Measurements from ENCODE around the gene GBX2. TPM values are rescaled to one million over a fixed set of nuclear protein-coding genes. Genes with fewer than 3 reads are reported as not detected.

The GBX2 gene
- total and polyA plus RNA-seq, 9 of the 15 experiments (the other 6 are each of a cell fraction or from before 2014, with no cell fraction given) = 0.03 to 0.53 (median 0.27) TPM; not detected in 1

GRCh38 chr2:236177967-236178889 is 10.0 kb upstream of the GBX2 start:
- POLR2A ChIA-PET = no interaction called here
- Histone ChIP-seq H3K9ac (ENCODE audit: insufficient read depth in 1 of 2, low read depth in 2 of 2, low read length in 2 of 2) (peak overlapping the region in 1 of 2 experiments; percentile 81; a peak in 2 of 4 replicates), H3K4me1 (replicated peaks in 1 of 2; ENCODE audit: control insufficient read depth in 2 of 2, insufficient read depth in 2 of 2, low read length in 2 of 2) (peaks cover 2 to 20% of the 10 kb centered on the region in 2 experiments; a peak in 4 of 5 replicates)
- TF ChIP-seq CTCF (IDR thresholded peaks at IDR 0.05 in 2 of 3, conservative IDR thresholded peaks at IDR 0.05 in 1 of 3; ENCODE audit: insufficient read depth in 2 of 3, low read depth in 1 of 3, low read length in 3 of 3) (peak; percentile 48 to 86 (median 71); a peak in 5 of 6 replicates), NFATC3 (IDR thresholded peaks at IDR 0.05) (no peak), RAD21 (CRISPR knock-in tag; conservative IDR thresholded peaks at IDR 0.05 in 1 of 2, IDR thresholded peaks at IDR 0.05 in 1 of 2) (peak in 1 of 2 experiments; percentile 43; a peak in 2 of 4 replicates), SETDB1 (IDR thresholded peaks at IDR 0.05; ENCODE audit: low read length) (no peak), ZFP91 (CRISPR knock-in tag; IDR thresholded peaks at IDR 0.05) (no peak), CBFB (CRISPR knock-in tag; IDR thresholded peaks at IDR 0.05) (no peak)
- TF ChIP-seq, protein P1, sequence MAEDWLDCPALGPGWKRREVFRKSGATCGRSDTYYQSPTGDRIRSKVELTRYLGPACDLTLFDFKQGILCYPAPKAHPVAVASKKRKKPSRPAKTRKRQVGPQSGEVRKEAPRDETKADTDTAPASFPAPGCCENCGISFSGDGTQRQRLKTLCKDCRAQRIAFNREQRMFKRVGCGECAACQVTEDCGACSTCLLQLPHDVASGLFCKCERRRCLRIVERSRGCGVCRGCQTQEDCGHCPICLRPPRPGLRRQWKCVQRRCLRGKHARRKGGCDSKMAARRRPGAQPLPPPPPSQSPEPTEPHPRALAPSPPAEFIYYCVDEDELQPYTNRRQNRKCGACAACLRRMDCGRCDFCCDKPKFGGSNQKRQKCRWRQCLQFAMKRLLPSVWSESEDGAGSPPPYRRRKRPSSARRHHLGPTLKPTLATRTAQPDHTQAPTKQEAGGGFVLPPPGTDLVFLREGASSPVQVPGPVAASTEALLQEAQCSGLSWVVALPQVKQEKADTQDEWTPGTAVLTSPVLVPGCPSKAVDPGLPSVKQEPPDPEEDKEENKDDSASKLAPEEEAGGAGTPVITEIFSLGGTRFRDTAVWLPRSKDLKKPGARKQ (CRISPR knock-in tag; IDR thresholded peaks at IDR 0.05) = no peak
- TF ChIP-seq, protein P2, sequence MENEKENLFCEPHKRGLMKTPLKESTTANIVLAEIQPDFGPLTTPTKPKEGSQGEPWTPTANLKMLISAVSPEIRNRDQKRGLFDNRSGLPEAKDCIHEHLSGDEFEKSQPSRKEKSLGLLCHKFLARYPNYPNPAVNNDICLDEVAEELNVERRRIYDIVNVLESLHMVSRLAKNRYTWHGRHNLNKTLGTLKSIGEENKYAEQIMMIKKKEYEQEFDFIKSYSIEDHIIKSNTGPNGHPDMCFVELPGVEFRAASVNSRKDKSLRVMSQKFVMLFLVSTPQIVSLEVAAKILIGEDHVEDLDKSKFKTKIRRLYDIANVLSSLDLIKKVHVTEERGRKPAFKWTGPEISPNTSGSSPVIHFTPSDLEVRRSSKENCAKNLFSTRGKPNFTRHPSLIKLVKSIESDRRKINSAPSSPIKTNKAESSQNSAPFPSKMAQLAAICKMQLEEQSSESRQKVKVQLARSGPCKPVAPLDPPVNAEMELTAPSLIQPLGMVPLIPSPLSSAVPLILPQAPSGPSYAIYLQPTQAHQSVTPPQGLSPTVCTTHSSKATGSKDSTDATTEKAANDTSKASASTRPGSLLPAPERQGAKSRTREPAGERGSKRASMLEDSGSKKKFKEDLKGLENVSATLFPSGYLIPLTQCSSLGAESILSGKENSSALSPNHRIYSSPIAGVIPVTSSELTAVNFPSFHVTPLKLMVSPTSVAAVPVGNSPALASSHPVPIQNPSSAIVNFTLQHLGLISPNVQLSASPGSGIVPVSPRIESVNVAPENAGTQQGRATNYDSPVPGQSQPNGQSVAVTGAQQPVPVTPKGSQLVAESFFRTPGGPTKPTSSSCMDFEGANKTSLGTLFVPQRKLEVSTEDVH (IDR thresholded peaks at IDR 0.05; ENCODE audit: low read depth, partially characterized antibody) = no peak
- TF ChIP-seq, protein P3, sequence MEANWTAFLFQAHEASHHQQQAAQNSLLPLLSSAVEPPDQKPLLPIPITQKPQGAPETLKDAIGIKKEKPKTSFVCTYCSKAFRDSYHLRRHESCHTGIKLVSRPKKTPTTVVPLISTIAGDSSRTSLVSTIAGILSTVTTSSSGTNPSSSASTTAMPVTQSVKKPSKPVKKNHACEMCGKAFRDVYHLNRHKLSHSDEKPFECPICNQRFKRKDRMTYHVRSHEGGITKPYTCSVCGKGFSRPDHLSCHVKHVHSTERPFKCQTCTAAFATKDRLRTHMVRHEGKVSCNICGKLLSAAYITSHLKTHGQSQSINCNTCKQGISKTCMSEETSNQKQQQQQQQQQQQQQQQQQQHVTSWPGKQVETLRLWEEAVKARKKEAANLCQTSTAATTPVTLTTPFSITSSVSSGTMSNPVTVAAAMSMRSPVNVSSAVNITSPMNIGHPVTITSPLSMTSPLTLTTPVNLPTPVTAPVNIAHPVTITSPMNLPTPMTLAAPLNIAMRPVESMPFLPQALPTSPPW (CRISPR knock-in tag; IDR thresholded peaks at IDR 0.05) = peak; percentile 41; the same call in 1 of the 2 replicates

More at GRCh38 chr2:236177967-236178889, 10.0 kb upstream of the GBX2 start:
- no peaks in the 10 kb centered on the region for H3K9me3 ChIP-seq (replicated peaks; ENCODE audit: control insufficient read depth, insufficient read depth, low read depth, low read length)
- no peaks in the 10 kb centered on the region for H3K79me2 ChIP-seq (ENCODE audit: control insufficient read depth, insufficient read depth, low read length)
- H3K9me1 ChIP-seq (ENCODE audit: control insufficient read depth, insufficient read depth, low read length) = no peaks in the 10 kb centered on the region
- FAIRE-seq = peak; percentile 19
- CTCF ChIA-PET (ENCODE audit: low intra/inter-chr PET ratio) = interaction anchor here (0.5 to 1.8 kb wide), 4 partner anchors 282 to 412 kb away, joined by 3 to 8 read pairs (median 4); no protein-coding TSS in a partner anchor
- H3K36me3 ChIP-seq (ENCODE audit: control insufficient read depth, insufficient read depth, low read length) = no peaks in the 10 kb centered on the region
- peak overlapping the region; percentile 25 for H3K4me3 ChIP-seq
- peak overlapping the region; percentile 60 for H2AFZ ChIP-seq (ENCODE audit: low read depth, low read length)
- H3K27ac ChIP-seq (ENCODE audit: extremely low read depth, low read depth, low read length) = no peak overlapping the region
- peak; percentile 94 for ATAC-seq
- H3K4me2 ChIP-seq (ENCODE audit: insufficient read depth, low read length) = peak overlapping the region; percentile 69
- intact Hi-C loops (cut with micrococcal nuclease) = no loop called here
- DNase-seq (ENCODE audit: extremely low read depth in 1 of 4, low spot score in 3 of 4) = peak; percentile 72 to 78 (median 74)
- 16% methylated on average over 5 of the region's 65 CpGs for WGBS (ENCODE audit: insufficient coverage, low coverage, missing lambda C conversion rate)
- BruUV-seq (replicated peaks) = no TSS peak
- in situ Hi-C loops (cut with MboI) = loop anchor here (5.0 kb wide), 1 partner anchor 401 kb away; no protein-coding TSS in a partner anchor
- no peaks in the 10 kb centered on the region for H4K20me1 ChIP-seq (replicated peaks; ENCODE audit: control insufficient read depth, insufficient read depth, low read length)
- no peaks in the 10 kb centered on the region for H3K27me3 ChIP-seq (ENCODE audit: control insufficient read depth in 2 of 2, insufficient read depth in 2 of 2, low read length in 2 of 2)

Measured in K562 (cell line).